Activated CD4-positive, CD25-positive, alpha-beta regulatory T cell treated with anti-CD3 and anti-CD28 coated beads, Interleukin-2, amount 50 U/mL, for 24 hours (primary cell): Measurements from ENCODE around the gene FBXL16.

Experiments used
- ATAC-seq, 2 donors: fragments of 150-1000 bp; cut with Tn5 transposase; one replicate each; pipeline ENCODE4 v1.10.0; 2021; ENCODE audit warnings: mild to moderate bottlenecking in 1 of 2, moderate library complexity in 1 of 2

FBXL16 gene

DNA sequence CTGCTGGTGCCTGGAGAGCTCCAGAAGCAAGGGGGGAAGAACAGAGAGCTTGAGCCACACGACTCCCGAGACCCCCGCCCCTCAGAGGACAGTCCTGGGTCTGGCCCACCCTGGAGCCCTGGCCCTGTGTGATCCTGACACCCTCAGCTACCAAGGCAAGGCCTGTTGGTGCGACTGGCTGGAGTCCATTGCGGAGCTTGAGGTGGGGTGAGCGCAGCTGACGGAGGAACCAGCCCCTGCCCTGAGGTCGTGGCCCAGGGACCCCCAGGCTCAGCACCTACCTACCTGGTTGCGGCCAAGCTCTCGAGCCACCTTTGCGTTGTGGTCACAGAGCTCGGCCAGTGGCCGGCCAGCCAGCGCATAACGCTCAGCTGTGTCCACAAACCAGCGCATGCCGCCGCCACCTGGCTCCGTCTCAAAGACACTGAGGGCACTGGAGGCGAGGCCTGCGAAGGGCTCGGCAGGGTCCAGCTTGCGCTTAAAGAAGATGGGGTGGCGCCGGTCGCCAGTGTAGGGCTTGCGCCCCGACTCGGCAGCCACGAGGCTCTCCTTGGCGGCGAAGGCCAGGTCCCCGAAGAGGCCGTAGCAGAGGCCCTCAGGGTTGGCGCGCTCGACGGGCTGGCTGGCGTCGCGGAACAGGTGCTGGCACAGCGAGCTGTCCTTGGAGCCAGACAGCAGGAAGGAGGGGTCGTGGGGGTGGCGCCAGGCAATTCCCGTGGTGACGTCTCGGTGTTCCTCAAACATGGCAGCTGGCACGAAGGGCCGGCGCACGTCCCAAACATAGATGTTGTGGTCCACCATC lies 18.9 kb downstream of the FBXL16 start:
- ATAC-seq, result no peak

DNA sequence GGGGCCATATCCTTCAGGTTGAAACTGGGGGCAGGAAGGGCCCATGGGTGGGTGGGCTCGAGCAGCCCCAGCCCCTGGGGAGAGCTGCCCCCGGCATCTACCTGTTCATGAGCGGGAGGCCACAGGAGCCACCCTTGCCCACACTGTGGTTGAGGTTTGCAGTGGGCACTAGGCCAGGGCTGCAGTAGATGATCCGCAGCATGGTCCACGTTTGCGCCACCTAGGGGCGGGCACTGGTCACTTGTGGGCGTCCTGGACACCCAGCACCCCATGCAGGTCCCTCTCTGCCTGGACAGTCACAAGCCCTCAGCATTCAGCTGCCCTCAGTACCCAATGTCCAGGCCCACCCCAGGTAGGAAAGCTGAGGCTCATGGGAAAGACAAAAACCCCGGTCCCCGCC lies 19.6 kb downstream of the FBXL16 start:
- no peak for ATAC-seq

DNA sequence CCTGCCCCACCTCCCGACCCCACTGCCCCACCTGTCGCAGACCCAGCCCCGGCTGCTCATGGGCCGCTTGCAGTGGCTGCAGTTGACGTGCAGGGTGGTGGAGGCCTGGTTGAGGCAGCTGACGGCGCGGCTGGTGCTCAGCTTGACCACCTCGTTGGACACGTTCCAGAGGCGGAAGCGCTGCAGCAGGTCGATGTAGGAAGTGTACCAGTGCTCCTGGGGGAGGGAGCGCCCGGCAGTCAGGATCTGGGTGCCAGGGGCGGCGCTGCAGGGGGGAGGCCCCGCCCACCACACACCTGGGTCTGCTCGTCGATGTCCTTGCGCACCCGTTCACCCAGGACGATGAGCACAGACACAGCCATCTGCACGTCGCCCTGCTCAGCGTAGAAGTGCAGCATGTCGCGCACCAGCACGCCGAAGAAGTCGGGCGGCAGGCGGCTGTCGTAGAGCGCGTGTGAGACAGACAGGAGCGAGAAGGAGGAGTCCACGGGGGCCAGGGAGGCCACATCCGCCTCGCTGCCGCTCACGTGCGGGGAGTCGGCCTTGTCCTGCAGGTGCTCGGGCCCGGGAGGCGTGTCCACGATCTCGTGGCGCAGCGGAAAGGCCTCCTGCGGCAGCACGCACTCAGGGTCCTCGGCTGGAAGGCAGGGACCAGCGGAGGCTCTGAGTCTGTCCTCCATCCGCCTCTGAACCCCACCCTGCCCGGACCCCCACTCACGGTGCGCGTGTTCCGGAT lies 20.5 kb downstream of the FBXL16 start:
- no peak for ATAC-seq

DNA sequence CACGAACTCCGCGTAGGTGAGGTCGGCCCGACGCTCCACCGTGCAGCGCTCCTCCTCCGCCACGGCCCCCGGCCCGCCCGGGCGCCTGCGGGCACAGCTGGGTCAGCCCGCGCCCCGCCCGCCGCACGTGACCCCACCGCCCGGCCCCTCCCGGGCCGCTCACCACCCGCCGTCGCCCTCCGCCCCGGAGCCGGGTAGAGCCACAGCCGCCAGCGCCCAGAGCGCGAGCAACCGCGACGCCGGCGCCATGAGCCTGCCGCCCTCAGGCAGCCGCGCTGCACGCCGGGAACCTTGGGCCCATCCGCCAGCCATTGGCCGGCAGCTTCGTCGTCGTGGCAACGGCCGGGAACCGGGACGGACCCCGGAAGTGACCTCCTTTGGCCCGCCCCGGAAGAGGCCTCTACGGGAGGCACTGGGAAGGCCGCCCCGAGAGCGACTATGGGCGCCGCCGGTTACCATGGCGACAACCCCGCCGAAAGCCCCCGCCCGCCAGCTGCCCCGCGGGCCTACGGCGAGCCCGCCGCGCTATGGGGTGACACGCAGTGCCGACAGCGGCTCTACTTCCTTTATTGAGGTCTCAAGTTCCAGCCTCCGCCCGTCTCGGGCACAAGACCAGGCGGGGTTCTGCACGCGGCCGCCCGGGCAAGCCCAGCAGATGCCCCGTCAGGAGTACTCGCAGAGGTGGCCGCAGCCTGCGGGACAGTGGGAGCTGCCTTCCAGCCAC lies 21.4 kb downstream of the FBXL16 start, which contains the start of gene JMJD8:
TSS of gene JMJD8 (minus strand) at position 264 of the 724 bp plus-strand sequence. CDS start at position 249, 15 bp downstream.
- ATAC-seq, result peak; percentile 83 to 87

DNA sequence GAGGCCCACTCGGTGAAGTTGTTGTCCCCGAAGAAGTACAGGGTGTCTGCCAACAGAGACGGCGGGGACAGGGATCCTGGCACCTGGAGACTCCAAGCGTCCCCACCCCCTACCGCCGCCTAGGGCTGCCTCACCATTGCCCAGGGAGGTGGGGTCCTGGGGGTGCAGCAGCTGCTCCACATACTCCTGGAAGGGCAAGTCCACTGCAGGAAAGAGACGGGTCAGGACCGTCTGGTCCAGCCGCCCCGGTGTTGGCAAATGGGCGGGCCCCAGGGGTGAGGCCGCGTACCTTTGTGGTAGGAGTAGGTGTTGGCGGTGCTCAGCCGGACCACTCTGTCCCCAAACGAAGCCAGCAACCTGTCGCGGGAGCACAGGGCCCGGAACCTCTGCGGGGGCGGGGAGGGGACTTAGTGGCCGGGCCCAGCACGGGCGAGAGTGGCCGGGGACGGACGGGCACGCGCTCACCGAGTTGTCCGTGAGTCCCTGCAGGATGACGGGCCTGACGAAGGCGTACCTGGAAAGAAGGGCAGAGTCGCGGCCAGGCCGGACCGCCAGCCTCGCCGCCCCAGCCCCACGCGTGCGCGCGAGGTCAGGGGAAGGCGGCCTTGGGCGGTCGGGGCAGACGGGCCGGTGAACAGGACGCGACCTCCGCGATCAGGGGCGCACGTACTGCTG lies 22.1 kb downstream of the FBXL16 start:
- no peak for ATAC-seq

DNA sequence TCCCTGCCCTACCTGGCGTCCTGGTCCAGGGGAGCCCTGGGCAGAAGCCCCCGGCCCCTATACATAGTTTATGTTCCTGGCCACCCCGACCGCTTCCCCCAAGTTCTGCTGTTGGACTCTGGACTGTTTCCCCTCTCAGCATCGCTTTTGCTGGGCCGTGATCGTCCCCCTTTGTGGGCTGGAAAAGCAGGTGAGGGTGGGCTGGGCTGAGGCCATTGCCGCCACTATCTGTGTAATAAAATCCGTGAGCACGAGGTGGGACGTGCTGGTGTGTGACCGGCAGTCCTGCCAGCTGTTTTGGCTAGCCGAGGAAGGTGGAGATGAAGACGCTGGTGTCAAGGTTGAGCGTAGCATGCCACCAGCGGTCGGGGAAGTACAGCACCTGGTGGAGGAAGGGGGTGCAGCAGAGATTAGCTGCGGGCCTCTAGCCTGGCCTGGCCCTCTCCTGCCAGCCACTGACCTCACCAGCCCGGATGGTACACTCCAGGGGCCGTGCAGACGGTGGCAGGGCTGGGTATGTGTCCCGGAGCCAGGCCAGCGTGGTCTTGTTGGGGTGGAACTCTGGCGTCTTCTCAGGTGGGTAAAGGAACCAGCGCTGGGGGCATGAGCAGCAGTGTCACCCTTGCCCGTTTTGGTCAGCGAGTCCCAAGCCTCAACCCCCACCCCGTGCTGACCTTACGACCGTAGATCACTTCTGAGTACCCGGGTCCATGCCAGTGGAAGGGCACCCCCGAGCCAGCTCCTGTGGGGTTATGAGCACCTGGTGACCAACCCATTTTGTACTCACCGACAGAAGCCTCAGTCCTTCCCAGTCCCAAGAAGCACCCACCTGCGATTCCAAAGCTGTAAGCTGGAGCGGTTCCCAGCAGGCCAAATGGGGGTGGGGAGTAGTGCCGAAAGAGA lies 22.9 kb downstream of the FBXL16 start:
- no peak for ATAC-seq

DNA sequence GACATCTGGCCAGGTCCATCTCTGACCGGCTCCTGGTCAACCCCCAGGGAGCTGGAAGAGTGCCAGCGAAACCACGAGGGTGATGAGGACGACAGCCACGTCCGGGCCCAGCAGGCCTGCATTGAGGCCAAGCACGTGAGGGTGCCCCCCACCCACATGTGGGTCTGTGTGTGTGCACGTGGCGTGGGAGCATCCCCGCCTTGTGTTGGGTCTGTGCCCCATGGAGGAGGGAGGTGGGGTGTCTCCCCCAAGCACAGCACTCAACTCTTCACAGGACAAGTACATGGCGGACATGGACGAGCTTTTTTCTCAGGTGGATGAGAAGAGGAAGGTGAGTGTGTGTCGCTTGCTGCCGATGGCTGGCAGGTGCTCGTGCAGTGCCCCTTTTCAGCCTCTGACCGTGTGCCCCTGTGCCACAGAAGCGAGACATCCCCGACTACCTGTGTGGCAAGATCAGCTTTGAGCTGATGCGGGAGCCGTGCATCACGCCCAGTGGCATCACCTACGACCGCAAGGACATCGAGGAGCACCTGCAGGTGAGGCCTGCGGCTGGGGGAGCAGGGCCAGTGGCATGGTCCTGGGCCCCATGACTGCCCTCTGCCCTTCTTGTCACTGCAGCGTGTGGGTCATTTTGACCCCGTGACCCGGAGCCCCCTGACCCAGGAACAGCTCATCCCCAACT lies 23.7 kb downstream of the FBXL16 start:
- no peak for ATAC-seq

DNA sequence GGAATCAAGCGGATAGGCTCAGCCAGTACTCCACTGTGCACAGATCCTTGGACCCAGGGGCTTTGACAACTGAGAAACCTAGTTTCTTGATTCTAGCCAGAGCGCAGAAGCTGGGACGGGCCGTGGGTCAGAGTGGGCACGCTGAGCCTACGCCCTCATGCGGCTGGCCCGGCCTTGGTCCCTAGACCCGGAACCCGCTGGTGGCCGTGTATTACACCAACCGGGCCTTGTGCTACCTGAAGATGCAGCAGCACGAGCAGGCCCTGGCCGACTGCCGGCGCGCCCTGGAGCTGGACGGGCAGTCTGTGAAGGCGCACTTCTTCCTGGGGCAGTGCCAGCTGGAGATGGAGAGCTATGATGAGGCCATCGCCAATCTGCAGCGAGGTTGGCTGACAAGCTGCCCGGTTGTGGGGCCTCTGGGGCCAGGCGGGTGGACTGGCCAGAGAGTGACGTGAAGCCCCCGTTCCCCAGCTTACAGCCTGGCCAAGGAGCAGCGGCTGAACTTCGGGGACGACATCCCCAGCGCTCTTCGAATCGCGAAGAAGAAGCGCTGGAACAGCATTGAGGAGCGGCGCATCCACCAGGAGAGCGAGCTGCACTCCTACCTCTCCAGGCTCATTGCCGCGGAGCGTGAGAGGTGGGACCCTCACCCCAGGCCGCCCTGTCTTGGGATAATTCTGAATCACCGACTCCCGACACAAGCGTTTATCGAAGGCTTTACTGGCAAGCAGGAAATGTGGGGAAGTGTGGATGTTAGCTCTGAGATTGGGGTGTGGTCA lies 24.4 kb downstream of the FBXL16 start:
- ATAC-seq, result no peak

DNA sequence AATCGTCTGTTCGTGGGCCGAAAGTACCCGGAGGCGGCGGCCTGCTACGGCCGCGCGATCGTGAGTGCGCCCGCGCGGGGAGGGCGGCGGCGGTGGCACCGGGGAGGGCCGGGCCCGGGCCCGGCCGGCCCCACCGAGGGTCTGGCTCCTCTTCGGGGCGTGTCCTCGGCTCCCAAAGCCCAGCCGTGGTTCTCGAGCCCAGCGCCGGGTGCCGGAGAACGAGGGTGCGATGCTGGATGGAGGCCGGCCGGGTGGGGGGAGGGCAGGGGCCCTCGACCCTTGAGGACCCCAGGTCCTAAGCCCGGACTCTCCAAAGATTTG lies 25.0 kb downstream of the FBXL16 start:
- no peak for ATAC-seq

DNA sequence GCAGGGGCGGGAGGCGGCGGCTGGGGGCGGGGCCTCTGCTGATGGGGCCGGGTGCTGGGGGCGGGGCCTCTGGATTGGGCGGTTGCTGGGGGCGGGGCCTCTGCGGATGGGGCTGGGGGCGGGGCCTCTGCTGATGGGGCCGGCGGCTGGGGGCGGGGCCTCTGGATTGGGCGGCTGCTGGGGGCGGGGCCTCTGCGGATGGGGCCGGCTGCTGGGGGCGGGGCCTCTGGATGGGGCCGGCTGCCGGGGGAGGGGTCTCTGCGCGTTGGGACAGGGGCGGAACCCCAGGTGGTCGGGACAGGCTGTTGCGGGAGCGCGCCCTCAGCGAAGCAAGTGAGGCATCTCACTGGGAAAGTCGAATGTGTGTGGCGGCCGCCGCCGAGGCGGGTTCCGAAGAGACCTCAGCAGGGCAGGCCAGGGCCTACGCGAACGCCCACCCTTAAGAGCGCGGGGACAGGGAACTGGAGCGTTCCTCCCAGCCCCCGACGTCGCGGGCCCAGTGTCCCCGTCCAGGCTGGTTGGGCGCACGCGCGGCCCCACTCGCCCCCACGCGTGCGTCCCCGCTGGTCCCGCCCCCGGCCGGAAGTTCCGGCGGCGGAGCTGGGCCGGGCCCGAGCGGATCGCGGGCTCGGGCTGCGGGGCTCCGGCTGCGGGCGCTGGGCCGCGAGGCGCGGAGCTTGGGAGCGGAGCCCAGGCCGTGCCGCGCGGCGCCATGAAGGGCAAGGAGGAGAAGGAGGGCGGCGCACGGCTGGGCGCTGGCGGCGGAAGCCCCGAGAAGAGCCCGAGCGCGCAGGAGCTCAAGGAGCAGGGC lies 25.6 kb downstream of the FBXL16 start, which contains the start of gene STUB1:
TSS of gene STUB1 (plus strand) at position 597 of the 811 bp plus-strand sequence. CDS start at position 713, 116 bp downstream.
- peak; percentile 47 to 49 for ATAC-seq

DNA sequence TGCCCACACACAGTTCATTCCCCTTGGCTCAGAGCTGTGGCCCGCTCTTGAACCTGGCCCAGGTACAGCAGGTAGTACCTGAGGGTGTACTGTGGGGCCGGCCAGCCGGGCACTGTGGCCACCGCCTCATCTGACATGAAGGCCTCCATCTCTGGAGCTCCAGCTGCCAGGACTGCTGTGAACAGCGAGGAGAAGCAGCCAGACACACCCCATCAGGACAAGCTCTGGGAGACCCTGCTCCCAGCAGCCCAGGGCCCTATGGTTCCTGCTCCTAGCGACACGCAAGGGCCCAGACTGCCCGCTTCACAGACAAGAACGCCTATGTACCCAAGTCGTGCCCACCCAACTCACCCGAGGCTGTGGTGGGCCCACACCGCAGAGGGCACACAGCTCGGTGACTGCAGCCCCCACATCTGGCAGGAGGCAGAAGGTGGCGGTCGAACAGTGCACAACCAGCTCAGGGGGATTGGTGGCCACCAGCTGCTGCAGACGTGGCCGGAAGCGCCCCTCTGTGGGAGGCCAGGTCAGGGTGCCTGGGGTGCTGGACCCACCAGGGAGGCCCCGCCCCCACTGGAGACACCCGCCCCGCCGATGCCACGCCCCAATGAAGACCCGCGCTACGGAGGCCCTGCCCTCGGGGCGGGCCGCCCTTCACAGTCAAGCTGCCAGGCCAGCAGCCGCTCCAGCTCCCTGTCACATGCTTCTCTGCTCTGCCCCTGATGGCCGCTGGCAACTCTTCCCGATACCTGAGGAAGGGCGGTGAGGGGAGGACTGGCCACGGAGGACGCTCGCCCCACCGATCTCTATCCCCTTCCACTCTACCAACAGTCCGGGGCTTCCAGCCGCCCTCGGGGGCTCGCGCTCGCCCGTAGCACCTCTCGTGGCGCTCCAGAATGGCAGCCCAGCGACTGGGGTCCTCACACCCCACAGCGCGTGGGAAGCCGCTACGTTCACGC lies 26.5 kb downstream of the FBXL16 start:
- ATAC-seq, result peak; percentile 5 to 6

DNA sequence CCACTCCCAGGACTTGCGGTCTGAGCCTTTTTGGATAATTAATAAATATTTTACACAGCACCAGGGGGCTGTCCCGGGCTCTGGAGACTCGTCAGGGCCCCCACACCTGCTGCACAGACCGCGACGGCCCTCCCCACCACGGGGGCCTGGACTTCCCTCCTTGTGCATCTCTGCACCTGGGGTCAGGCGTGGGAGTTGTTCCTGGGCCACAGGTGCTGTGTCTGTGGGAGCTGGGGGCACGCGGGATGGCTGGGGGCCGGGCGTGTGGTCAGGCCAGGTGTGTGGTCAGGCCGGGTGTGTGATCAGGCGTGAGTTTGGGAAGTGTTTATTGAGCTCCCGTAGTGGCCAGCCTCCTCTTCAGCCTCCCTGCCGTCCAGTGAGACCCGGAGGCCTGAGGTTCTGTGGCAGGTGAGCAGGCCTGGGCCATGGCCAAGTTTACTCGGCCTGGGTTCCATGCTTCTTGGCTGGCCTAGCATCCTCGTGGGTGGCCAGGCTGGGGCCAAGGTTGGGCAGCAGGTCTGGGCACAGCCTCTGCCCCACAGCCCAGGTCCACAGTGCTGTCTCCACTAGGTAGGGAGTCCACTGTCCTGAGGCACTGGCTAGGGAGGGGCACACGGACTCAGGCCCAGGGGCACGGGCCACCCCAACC lies 27.3 kb downstream of the FBXL16 start:
- no peak for ATAC-seq

DNA sequence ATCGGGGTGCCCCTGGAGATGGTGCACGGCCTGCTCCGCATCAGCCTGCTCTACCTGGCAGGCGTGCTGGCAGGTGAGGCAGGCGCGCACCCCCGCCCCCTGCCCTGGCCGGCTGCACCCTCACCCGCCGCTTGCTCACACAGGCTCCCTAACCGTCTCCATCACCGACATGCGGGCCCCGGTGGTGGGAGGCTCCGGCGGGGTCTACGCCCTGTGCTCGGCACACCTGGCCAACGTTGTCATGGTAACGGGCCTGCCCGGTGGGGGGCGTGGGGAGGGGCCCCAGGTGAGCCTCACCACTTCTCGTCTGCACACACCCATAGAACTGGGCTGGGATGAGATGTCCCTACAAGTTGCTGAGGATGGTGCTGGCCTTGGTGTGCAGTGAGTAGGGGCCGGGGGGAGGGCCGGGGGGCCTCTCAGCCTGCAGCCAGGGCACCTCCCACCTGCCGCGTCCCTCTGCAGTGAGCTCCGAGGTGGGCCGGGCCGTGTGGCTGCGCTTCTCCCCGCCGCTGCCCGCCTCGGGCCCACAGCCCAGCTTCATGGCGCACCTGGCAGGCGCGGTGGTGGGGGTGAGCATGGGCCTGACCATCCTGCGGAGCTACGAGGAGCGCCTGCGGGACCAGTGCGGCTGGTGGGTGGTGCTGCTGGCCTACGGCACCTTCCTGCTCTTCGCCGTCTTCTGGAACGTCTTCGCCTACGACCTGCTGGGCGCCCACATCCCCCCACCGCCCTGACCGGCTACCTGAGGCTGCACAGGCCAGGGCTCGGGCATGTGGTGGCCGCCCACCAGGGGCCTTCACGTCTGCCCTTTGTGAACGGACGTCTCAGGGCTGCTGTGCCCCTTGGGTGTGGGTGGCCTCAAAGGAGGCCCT lies 28.0 kb downstream of the FBXL16 start:
- no peak for ATAC-seq

DNA sequence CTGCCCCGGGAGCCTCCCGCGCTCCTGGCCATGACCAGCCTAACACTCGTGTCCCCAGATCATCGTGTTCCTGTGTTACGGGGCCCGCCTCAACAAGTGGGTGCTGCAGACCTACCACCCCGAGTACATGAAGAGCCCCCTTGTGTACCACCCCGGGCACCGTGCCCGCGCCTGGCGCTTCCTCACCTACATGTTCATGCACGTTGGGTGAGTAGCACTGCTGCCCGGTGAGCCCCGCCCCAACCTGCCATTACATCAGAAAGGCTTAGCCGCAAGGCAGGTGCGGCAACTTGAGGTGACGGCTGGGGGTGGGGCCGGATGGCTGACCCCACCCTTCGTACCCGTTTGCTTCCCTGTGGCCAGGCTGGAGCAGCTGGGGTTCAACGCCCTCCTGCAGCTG lies 28.7 kb downstream of the FBXL16 start:
- ATAC-seq, result no peak

DNA sequence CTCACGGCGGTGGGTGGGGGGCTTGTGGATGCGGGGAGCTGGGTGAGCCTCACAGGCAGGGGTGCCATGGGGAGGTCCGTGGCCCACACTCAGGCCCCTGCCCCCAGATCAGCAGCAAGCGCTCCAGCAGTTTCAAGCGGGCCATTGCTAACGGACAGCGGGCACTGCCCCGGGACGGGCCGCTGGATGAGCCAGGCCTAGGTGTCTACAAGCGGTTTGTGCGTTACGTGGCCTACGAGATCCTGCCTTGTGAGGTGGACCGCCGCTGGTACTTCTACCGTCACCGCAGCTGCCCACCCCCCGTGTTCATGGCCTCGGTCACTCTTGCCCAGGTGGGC lies 29.1 kb downstream of the FBXL16 start:
- ATAC-seq, result no peak

DNA sequence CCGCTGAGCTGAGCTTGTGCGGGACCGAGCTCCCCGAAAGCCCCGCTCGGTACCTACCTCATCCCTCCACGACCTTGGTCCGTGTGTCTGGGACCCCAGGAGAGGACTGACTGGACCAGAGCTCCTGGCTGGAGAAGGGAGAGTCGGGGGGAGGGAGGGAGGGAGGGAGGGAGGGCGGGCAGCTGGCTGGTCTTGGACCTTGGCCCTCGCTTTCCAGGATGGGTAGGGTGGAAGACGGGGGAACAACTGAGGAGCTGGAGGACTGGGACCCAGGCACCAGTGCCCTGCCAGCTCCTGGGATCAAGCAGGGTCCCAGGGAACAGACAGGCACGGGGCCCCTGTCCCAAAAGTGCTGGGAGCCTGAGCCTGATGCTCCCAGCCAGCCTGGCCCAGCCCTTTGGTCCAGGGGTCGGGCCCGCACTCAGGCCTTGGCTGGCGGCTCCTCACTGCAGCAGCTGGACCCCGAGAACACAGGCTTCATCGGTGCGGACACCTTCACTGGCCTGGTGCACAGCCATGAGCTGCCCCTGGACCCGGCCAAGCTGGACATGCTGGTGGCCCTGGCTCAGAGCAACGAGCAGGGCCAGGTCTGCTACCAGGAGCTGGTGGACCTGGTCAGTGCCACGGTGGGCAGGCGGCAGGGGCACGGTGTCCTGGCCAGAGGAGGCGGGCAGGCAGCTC lies 29.6 kb downstream of the FBXL16 start:
- no peak for ATAC-seq
